Endothelial cell of umbilical vein (primary cell): ENCODE results near the gene RNASE13. TPM values are rescaled to one million over a fixed set of nuclear protein-coding genes. Genes with fewer than 3 reads are reported as not detected.

Experiments used
- BruUV-seq: library from RNA; stranded (reverse); fragments of 400-500 nt; replicated peaks from 2 replicates; lab custom pipeline; 2021; lab: Mats Ljungman, UMichigan
- CTCF ChIA-PET: fragments of 300-600, 350-600 bp; sonication (Branson Sonifier 250); formaldehyde crosslinking; loops from one replicate; lab custom pipeline; 2021; ENCODE audit warnings: antibody characterized with exemption, inconsistent platforms; lab: Charles Lee
- POLR2A ChIA-PET: fragments of 300-600, 350-600 bp; sonication (Branson Sonifier 250); formaldehyde crosslinking; loops from one replicate; lab custom pipeline; 2021; ENCODE audit warnings: antibody characterized with exemption, inconsistent platforms; lab: Charles Lee
- DNase-seq: peaks from one replicate; pipeline ENCODE4 v3.0.0-alpha.2; 2011; ENCODE audit warnings: low read depth, low spot score
- FAIRE-seq: peaks from 2 replicates; lab custom pipeline; 2011; peaks lifted over from hg19 to GRCh38; lab: Jason Lieb, UNC
- H2AFZ ChIP-seq: 2 replicates; pipeline ENCODE4 v1.6.0; 2012; ENCODE audit warnings: low read depth, low read length, control low read depth, inconsistent platforms
- H3K27ac ChIP-seq: 2 replicates; pipeline ENCODE4 v1.5.1; 2011; ENCODE audit warnings: low read depth, mild to moderate bottlenecking, control low read depth, low read length, moderate library complexity; ENCODE audit not compliant: insufficient read depth
- H3K27me3 ChIP-seq, 2 experiments: 2 replicates each; pipeline versions ENCODE4 v1.6.0 to v1.6.1; 2011; ENCODE audit warnings: low read length in 2 of 2, mixed read lengths in 1 of 2; ENCODE audit not compliant: control insufficient read depth in 2 of 2, insufficient read depth in 2 of 2
- H3K36me3 ChIP-seq, 2 experiments: 2 replicates in 1 of 2; 3 replicates in 1 of 2; pipeline ENCODE4 v1.5.1; 2011; ENCODE audit warnings: low read length in 2 of 2, mild to moderate bottlenecking in 1 of 2, moderate library complexity in 1 of 2; ENCODE audit not compliant: control insufficient read depth in 2 of 2, insufficient read depth in 2 of 2; ENCODE audit errors: extremely low read depth in 1 of 2
- H3K4me1 ChIP-seq: 3 replicates; pipeline ENCODE4 v1.5.1; 2011; ENCODE audit warnings: mild to moderate bottlenecking, low read length; ENCODE audit not compliant: control insufficient read depth, insufficient read depth; ENCODE audit errors: extremely low read depth
- H3K4me2 ChIP-seq: 2 replicates; pipeline ENCODE4 v1.6.1; 2011; ENCODE audit warnings: low read length, control low read depth, mixed read lengths; ENCODE audit not compliant: insufficient read depth
- H3K4me3 ChIP-seq, 3 experiments: fragments of 200-600 bp in 1 of 3; sonication (generic), shearing (Covaris generic) in 1 of 3; replicated peaks in 1 of 3; 2 replicates each; pipeline ENCODE4 v1.5.1; 2011 to 2016; ENCODE audit warnings: control low read depth in 3 of 3, low read length in 3 of 3, mild to moderate bottlenecking in 2 of 3, inconsistent platforms in 1 of 3, low read depth in 1 of 3, moderate library complexity in 1 of 3; ENCODE audit not compliant: insufficient read depth in 1 of 3
- H3K79me2 ChIP-seq: 2 replicates; pipeline ENCODE4 v1.6.0; 2012; ENCODE audit warnings: low read length, inconsistent platforms; ENCODE audit not compliant: control insufficient read depth, insufficient read depth
- H3K9ac ChIP-seq: replicated peaks from 2 replicates; pipeline ENCODE3; 2011; ENCODE audit warnings: low read length, control low read depth; ENCODE audit not compliant: insufficient read depth; ENCODE audit errors: extremely low read depth
- H3K9me1 ChIP-seq: replicated peaks from 3 replicates; pipeline ENCODE4 v1.6.0; 2011; ENCODE audit warnings: mild to moderate bottlenecking, low read length; ENCODE audit not compliant: control insufficient read depth, insufficient read depth; ENCODE audit errors: extremely low read depth
- H3K9me3 ChIP-seq: replicated peaks from 2 replicates; pipeline ENCODE4 v1.5.1; 2012; ENCODE audit warnings: low read length, inconsistent platforms; ENCODE audit not compliant: control insufficient read depth, insufficient read depth
- H4K20me1 ChIP-seq: replicated peaks from 2 replicates; pipeline ENCODE3; 2011; ENCODE audit warnings: mild to moderate bottlenecking, low read length; ENCODE audit not compliant: control insufficient read depth, insufficient read depth; ENCODE audit errors: extremely low read depth
- CTCF ChIP-seq, 2 donors: IDR thresholded peaks; 1 replicate in 1 of 2; 2 replicates in 1 of 2; pipeline ENCODE4 v1.5.1; 2011; ENCODE audit warnings: low read length in 2 of 2, mild to moderate bottlenecking in 2 of 2, moderate library complexity in 2 of 2, control low read depth in 1 of 2, inconsistent platforms in 1 of 2, low read depth in 1 of 2; ENCODE audit not compliant: insufficient read depth in 1 of 2; ENCODE audit errors: extremely low read depth in 1 of 2
- EZH2 ChIP-seq: IDR thresholded peaks from 2 replicates; pipeline ENCODE4 v1.6.1; 2012; ENCODE audit warnings: borderline replicate concordance, low read depth, mild to moderate bottlenecking, moderate library complexity, low read length, inconsistent platforms; ENCODE audit not compliant: severe bottlenecking
- FOS ChIP-seq: IDR thresholded peaks from 2 replicates; pipeline ENCODE4 v1.6.1; 2011; ENCODE audit warnings: mild to moderate bottlenecking, low read length, moderate library complexity, borderline replicate concordance; ENCODE audit not compliant: insufficient read depth
- GATA2 ChIP-seq: IDR thresholded peaks from 2 replicates; pipeline ENCODE4 v1.7.0; 2011; ENCODE audit warnings: low read depth, mild to moderate bottlenecking, moderate library complexity, mixed read lengths, low read length; ENCODE audit not compliant: insufficient read length, insufficient read depth
- JUN ChIP-seq: IDR thresholded peaks from 2 replicates; pipeline ENCODE4 v1.6.1; 2011; ENCODE audit warnings: borderline replicate concordance, low read depth; ENCODE audit not compliant: insufficient read length, insufficient read depth
- MAX ChIP-seq: IDR thresholded peaks from 2 replicates; pipeline ENCODE4 v1.6.1; 2011; ENCODE audit not compliant: insufficient read depth, insufficient read length
- MYC ChIP-seq: IDR thresholded peaks from one replicate; pipeline ENCODE4 v1.6.1; 2011; ENCODE audit warnings: mild to moderate bottlenecking, low read depth, low read length
- POLR2A ChIP-seq: IDR thresholded peaks from 2 replicates; pipeline ENCODE4 v1.6.1; 2012; ENCODE audit warnings: low read depth, mild to moderate bottlenecking, control low read depth, low read length
- POLR2AphosphoS5 ChIP-seq: IDR thresholded peaks from 2 replicates; pipeline ENCODE4 v1.6.1; 2012; ENCODE audit warnings: low read depth, mild to moderate bottlenecking, control low read depth, low read length, moderate library complexity; ENCODE audit not compliant: insufficient read depth
- dilution Hi-C: fragments of 300-500 bp; cut with MboI; formaldehyde crosslinking; loops from one replicate; pipeline ENCODE4 v1.15.0; 2019; ENCODE audit warnings: low sequenced_read_pairs; ENCODE audit not compliant: extremely low pct_ligation_motif_present
- intact Hi-C: fragments of 100-400 bp; cut with micrococcal nuclease; formaldehyde crosslinking; loops from one replicate; pipeline ENCODE4 v1.10.0; 2022
- polyA plus RNA-seq, 4 experiments: library from polyadenylated mRNA; depleted of rRNA in 3 of 4; stranded (reverse) in 3 of 4; unstranded in 1 of 4; fragments of >200 nt; gene quantifications; 2 replicates each; pipeline versions ENCODE4 v1.2.1 to v1.2.3, GENCODE V29; 2011 to 2012; ENCODE audit warnings: missing spikeins in 1 of 4
- total RNA-seq: library from RNA; stranded (reverse); gene quantifications from 2 replicates; pipeline ENCODE4 v1.2.3, GENCODE V29; 2021

Gene RNASE13
- total and polyA plus RNA-seq, 2 donors (not counting 3 experiments of a cell fraction or from before 2014, with no cell fraction given): not detected

DNA sequence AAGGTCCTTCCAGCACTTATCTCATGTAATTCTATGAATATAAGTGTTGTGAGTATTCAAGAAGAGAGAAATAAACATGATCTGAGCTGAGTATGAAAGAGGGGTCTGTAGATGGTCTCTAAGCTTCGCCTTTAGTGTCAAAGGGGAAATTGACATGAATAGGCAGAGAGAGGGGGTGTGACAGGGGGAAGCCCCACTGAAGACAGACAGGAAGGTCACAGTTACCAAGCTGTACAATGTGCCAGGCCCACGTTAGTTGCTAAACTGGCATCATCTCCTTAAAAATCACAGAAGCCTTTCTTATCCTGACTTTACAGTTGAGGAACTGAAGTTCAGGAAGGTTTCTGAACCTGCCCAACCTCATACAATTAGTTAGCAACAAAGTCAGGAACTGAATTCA is 43.1 kb upstream of the RNASE13 start:
- Histone ChIP-seq H3K4me1 (no peaks in the 10 kb centered on the region), H2AFZ (no peak overlapping the region), H3K9me3 (no peaks in the 10 kb centered on the region), H3K9ac (no peak overlapping the region), H3K27ac (no peak overlapping the region), H3K4me3 (no peak overlapping the region), H3K9me1 (no peaks in the 10 kb centered on the region), H3K27me3 (no peaks in the 10 kb centered on the region), H3K79me2 (no peaks in the 10 kb centered on the region), H3K4me2 (no peak overlapping the region), H3K36me3 (peaks cover 0 to 6% of the 10 kb centered on the region in 2 experiments), H4K20me1 (no peaks in the 10 kb centered on the region)
- no TSS peak for BruUV-seq
- FAIRE-seq: no peak
- dilution Hi-C loops (no loop called here), intact Hi-C loops (no loop called here)
- ChIA-PET POLR2A (no interaction called here), CTCF (interaction anchor here (1.1 to 1.6 kb wide), 2 partner anchors 12 to 15 kb away, joined by 3 to 5 read pairs; no protein-coding TSS in a partner anchor)
- no peak for DNase-seq
- TF ChIP-seq EZH2 (no peak), GATA2 (no peak), CTCF (IDR thresholded peaks at IDR 0.05; ENCODE audit: extremely low read depth in 1 of 2, insufficient read depth in 1 of 2, low read depth in 1 of 2, low read length in 2 of 2) (no peak), FOS (no peak), MAX (no peak), POLR2A (no peak), POLR2AphosphoS5 (no peak), MYC (no peak), JUN (no peak)
